ENCODE measurements around the gene OLFML2A.
"Not testable (repeated sequence)": the region's sequence is repeated elsewhere in the genome, so short reads cannot be mapped to it uniquely, and the experiment has no call there.

OLFML2A gene

GRCh38 chr9:124776954-124777648 is at the start of gene OLFML2A:
Gene OLFML2A, plus strand, starts transcription at chr9:124777133. Its CDS starts 138 bp downstream, at chr9:124777271.
- peak; percentile 78 for DNase-seq

GRCh38 chr9:124730772-124731171 is 46.2 kb upstream of the OLFML2A start:
- DNase-seq = no peak

GRCh38 chr9:124733964-124734740 is 42.8 kb upstream of the OLFML2A start:
- DNase-seq = peak; percentile 73

- not testable (repeated sequence) for DNase-seq
These were observed 42.2 kb upstream of the OLFML2A start for GRCh38 chr9:124734741-124735083.

- DNase-seq = no peak
These were observed 41.8 kb upstream of the OLFML2A start for GRCh38 chr9:124735121-124735520.

GRCh38 chr9:124738075-124738474 is 38.9 kb upstream of the OLFML2A start:
- DNase-seq = not testable (repeated sequence)

- DNase-seq = no peak
These were observed 37.6 kb upstream of the OLFML2A start for GRCh38 chr9:124739360-124739759.

GRCh38 chr9:124741149-124741548 is 35.8 kb upstream of the OLFML2A start:
- no peak for DNase-seq

GRCh38 chr9:124741662-124742061 is 35.3 kb upstream of the OLFML2A start:
- DNase-seq = no peak

- DNase-seq = no peak
These were observed 34.0 kb upstream of the OLFML2A start for GRCh38 chr9:124742940-124743339.

- DNase-seq = no peak
These were observed 33.1 kb upstream of the OLFML2A start for GRCh38 chr9:124743686-124744348.

- no peak for DNase-seq
These were observed 29.9 kb upstream of the OLFML2A start for GRCh38 chr9:124747065-124747464.

- no peak for DNase-seq
These were observed 27.6 kb upstream of the OLFML2A start for GRCh38 chr9:124749284-124749683.

- no peak for DNase-seq
These were observed 27.2 kb upstream of the OLFML2A start for GRCh38 chr9:124749781-124750180.

- DNase-seq = no peak
These were observed 24.0 kb upstream of the OLFML2A start for GRCh38 chr9:124752967-124753366.

GRCh38 chr9:124754289-124754688 is 22.6 kb upstream of the OLFML2A start:
- no peak for DNase-seq

GRCh38 chr9:124755061-124755460 is 21.9 kb upstream of the OLFML2A start:
- DNase-seq = no peak

GRCh38 chr9:124756011-124756410 is 20.9 kb upstream of the OLFML2A start:
- DNase-seq = no peak

- no peak for DNase-seq
These were observed 19.3 kb upstream of the OLFML2A start for GRCh38 chr9:124757616-124758015.

- no peak for DNase-seq
These were observed 18.9 kb upstream of the OLFML2A start for GRCh38 chr9:124758061-124758460.

GRCh38 chr9:124758691-124759090 is 18.2 kb upstream of the OLFML2A start:
- DNase-seq = no peak

GRCh38 chr9:124759327-124759726 is 17.6 kb upstream of the OLFML2A start:
- DNase-seq = no peak

GRCh38 chr9:124760719-124761118 is 16.2 kb upstream of the OLFML2A start:
- DNase-seq = no peak

GRCh38 chr9:124761196-124761595 is 15.7 kb upstream of the OLFML2A start:
- no peak for DNase-seq
